ENCODE measurements around the gene KIFC1.

DNA sequence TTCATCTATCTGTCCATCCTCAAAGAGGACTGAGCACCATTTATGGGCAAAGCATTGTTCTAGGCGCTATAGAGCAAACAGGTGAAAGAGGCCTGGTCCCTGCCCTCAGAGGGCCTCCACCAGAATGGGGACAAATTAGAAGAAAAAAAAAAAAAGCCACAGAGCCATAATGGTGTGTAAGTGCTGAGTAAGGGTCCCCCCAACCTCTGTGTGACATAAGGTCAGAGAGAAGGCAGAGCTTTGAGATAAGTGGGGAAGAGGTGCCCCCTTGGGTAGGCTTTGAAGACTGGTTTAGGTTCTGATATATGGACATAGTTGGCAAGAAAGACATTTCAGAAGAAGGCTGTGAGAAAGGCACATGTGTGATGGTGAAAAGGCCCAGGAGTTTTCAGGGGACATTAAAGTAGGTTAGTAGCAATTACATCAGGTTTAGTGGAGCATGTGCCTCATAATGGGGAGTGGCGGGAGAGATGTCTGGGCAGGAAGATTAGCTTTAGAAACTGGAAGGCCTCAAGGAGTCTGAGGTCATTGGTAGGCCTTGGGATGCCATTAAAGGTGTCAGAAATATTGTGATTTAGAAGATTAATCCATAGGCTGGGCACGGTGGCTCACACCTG lies 47.5 kb downstream of the KIFC1 start:
- TF ChIP-seq SP1 (CRISPR knock-in tag; IDR thresholded peaks at IDR 0.05) (no peak), TCF7L2 (IDR thresholded peaks at IDR 0.05; ENCODE audit: low read depth, low read length) (no peak), SNRNP70 (optimal IDR thresholded peaks at IDR 0.05; ENCODE audit: low read depth, low read length) (no peak), ZNF274 (IDR thresholded peaks at IDR 0.05; ENCODE audit: borderline replicate concordance, low read depth, low read length) (no peak), CHD1 (IDR thresholded peaks at IDR 0.05; ENCODE audit: low read length) (no peak)
- TF ChIP-seq, protein P1, sequence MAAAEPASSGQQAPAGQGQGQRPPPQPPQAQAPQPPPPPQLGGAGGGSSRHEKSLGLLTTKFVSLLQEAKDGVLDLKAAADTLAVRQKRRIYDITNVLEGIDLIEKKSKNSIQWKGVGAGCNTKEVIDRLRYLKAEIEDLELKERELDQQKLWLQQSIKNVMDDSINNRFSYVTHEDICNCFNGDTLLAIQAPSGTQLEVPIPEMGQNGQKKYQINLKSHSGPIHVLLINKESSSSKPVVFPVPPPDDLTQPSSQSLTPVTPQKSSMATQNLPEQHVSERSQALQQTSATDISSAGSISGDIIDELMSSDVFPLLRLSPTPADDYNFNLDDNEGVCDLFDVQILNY (CRISPR knock-in tag; IDR thresholded peaks at IDR 0.05) = no peak
